ENCODE results near the gene ATG2A. TPM values are rescaled to one million over a fixed set of nuclear protein-coding genes. Genes with fewer than 3 reads are reported as not detected.

Gene ATG2A
- total RNA-seq, 1 experiment from 2014 or later: 28.6 TPM

DNA sequence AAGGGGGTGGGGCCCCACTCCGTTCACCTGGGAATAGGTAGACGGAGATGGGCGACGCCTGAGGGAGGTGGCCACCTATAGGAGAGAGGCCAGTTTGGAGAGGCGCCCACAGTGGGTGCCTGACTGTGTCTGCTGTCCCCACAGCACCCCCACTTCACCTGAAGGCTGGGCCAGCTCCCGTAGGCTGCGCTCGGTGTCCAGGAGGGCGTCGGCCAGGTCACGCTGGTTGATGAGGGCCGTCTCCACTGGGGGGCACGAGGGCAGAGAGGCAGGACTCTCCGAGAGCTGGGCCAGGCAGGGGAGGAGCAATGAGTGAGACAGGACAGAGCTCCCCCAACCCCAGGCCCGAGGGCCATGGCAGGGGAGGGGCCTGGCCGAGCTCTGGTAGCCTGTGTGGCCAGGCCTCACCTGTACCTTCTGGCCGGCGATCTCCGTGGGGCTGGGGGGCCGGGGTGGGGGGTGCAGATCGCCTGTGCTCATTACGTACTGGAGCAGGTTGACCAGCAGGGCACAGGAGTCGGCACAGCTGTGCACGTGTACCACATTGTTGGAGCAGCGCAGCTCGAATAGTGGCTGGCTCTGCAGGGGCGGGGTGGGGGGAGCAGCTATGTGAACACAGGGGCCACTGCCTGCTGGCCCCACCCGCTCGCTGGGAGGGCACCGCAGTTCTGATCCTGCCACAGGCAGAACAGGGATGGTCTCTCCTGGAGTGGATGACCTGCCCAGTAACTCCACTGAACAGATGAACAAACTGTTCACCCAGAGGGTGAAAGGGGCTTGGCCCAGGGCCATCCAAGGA lies 14.7 kb downstream of the ATG2A start:
- no peaks in the 10 kb centered on the region for H3K4me1 ChIP-seq (ENCODE audit: insufficient read depth, low read length, poor library complexity, severe bottlenecking)
- CTCF ChIA-PET: no interaction called here
- peaks cover 6% of the 10 kb centered on the region for H3K36me3 ChIP-seq (ENCODE audit: insufficient read depth, low read length, poor library complexity, severe bottlenecking)
- no TSS peak for BruUV-seq (replicated peaks)
- intact Hi-C loops (cut with micrococcal nuclease; ENCODE audit: unreplicated experiment): no loop called here
- no peaks in the 10 kb centered on the region for H3K27me3 ChIP-seq (replicated peaks; ENCODE audit: insufficient read depth, low read depth, low read length, poor library complexity)
- no peaks in the 10 kb centered on the region for H3K9me3 ChIP-seq (ENCODE audit: low read depth, low read length, poor library complexity, severe bottlenecking)
- no peak overlapping the region for H3K27ac ChIP-seq (ENCODE audit: low read depth, low read length, poor library complexity, severe bottlenecking)
- DNase-seq (ENCODE audit: low spot score): no peak
- POLR2A ChIA-PET (ENCODE audit: low non-redundant PET): no interaction called here
- no peak overlapping the region for H3K4me3 ChIP-seq (ENCODE audit: low read depth, low read length, poor library complexity, severe bottlenecking)
- TF ChIP-seq, protein P1, sequence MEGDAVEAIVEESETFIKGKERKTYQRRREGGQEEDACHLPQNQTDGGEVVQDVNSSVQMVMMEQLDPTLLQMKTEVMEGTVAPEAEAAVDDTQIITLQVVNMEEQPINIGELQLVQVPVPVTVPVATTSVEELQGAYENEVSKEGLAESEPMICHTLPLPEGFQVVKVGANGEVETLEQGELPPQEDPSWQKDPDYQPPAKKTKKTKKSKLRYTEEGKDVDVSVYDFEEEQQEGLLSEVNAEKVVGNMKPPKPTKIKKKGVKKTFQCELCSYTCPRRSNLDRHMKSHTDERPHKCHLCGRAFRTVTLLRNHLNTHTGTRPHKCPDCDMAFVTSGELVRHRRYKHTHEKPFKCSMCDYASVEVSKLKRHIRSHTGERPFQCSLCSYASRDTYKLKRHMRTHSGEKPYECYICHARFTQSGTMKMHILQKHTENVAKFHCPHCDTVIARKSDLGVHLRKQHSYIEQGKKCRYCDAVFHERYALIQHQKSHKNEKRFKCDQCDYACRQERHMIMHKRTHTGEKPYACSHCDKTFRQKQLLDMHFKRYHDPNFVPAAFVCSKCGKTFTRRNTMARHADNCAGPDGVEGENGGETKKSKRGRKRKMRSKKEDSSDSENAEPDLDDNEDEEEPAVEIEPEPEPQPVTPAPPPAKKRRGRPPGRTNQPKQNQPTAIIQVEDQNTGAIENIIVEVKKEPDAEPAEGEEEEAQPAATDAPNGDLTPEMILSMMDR (conservative IDR thresholded peaks at IDR 0.05; ENCODE audit: low read depth, low read length): no peak
- TF ChIP-seq EZH2 (IDR thresholded peaks at IDR 0.05; ENCODE audit: borderline replicate concordance, low read depth, low read length, poor library complexity, severe bottlenecking): no peak

DNA sequence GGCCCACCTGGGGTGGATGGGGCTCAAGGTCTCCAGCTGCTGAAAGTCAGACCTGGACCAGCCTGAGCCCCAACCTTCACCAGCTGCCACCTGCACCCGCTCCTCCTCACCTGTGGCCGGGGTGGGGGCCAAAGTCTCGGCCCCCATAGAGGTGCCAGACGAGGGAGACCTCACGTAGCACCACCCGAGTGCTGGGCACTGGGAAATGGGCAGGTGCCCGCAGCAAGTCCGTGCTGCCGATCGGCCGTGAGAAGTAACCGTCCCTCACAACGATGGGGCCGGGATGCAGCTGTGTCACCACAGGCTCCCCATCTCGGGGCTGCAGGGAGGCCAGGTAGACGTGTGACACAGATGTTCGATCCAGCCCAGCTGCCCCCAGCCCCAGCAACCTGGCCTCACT lies 16.2 kb downstream of the ATG2A start:
- Histone ChIP-seq H3K4me1 (ENCODE audit: insufficient read depth, low read length, poor library complexity, severe bottlenecking) (no peaks in the 10 kb centered on the region), H3K9me3 (ENCODE audit: low read depth, low read length, poor library complexity, severe bottlenecking) (no peaks in the 10 kb centered on the region), H3K27me3 (replicated peaks; ENCODE audit: insufficient read depth, low read depth, low read length, poor library complexity) (no peaks in the 10 kb centered on the region), H3K27ac (ENCODE audit: low read depth, low read length, poor library complexity, severe bottlenecking) (no peak overlapping the region), H3K4me3 (ENCODE audit: low read depth, low read length, poor library complexity, severe bottlenecking) (no peak overlapping the region), H3K36me3 (ENCODE audit: insufficient read depth, low read length, poor library complexity, severe bottlenecking) (peaks cover 4% of the 10 kb centered on the region)
- intact Hi-C loops (cut with micrococcal nuclease; ENCODE audit: unreplicated experiment): no loop called here
- DNase-seq (ENCODE audit: low spot score): no peak
- BruUV-seq (replicated peaks): no TSS peak
- TF ChIP-seq EZH2 (IDR thresholded peaks at IDR 0.05; ENCODE audit: borderline replicate concordance, low read depth, low read length, poor library complexity, severe bottlenecking): no peak
- TF ChIP-seq, protein P1 (conservative IDR thresholded peaks at IDR 0.05; ENCODE audit: low read depth, low read length): no peak
- POLR2A ChIA-PET (ENCODE audit: low non-redundant PET): no interaction called here
- CTCF ChIA-PET: no interaction called here

DNA sequence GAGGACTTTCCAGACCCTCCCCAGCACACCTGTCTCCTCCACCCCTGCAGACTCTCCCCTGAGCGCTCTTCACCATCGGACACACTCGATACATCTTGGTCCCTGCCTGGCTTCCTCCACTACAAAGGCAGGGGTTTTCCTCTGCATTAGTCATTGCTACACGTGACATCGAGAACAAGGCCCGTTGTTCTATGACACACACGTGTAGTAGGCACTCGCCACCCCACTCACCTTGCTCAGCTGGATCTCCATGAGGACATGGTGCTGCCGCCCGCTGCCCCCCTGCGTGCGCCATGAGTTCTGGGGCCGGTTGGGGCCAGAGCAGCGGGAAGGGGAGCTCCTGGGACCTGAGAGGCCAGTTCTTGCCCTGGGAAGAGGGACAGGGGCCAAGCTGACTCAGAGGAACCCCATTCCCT lies 16.7 kb downstream of the ATG2A start:
- Histone ChIP-seq H3K27ac (ENCODE audit: low read depth, low read length, poor library complexity, severe bottlenecking) (no peak overlapping the region), H3K9me3 (ENCODE audit: low read depth, low read length, poor library complexity, severe bottlenecking) (no peaks in the 10 kb centered on the region), H3K36me3 (ENCODE audit: insufficient read depth, low read length, poor library complexity, severe bottlenecking) (peaks cover 1% of the 10 kb centered on the region), H3K4me3 (ENCODE audit: low read depth, low read length, poor library complexity, severe bottlenecking) (no peak overlapping the region), H3K27me3 (replicated peaks; ENCODE audit: insufficient read depth, low read depth, low read length, poor library complexity) (no peaks in the 10 kb centered on the region), H3K4me1 (ENCODE audit: insufficient read depth, low read length, poor library complexity, severe bottlenecking) (no peaks in the 10 kb centered on the region)
- POLR2A ChIA-PET (ENCODE audit: low non-redundant PET): no interaction called here
- no peak for DNase-seq (ENCODE audit: low spot score)
- no TSS peak for BruUV-seq (replicated peaks)
- intact Hi-C loops (cut with micrococcal nuclease; ENCODE audit: unreplicated experiment): no loop called here
- CTCF ChIA-PET: no interaction called here
- TF ChIP-seq, protein P1 (conservative IDR thresholded peaks at IDR 0.05; ENCODE audit: low read depth, low read length): no peak
- TF ChIP-seq EZH2 (IDR thresholded peaks at IDR 0.05; ENCODE audit: borderline replicate concordance, low read depth, low read length, poor library complexity, severe bottlenecking): no peak

Measured in A673 (cell line).